Measurements from ENCODE around the gene COQ9.
A peak's percentile ranks its signal among the peaks of the same experiment; 100 is the strongest.
"Not testable (repeated sequence)": the region's sequence is repeated elsewhere in the genome, so short reads cannot be mapped to it uniquely, and the experiment has no call there.

The COQ9 gene

DNA sequence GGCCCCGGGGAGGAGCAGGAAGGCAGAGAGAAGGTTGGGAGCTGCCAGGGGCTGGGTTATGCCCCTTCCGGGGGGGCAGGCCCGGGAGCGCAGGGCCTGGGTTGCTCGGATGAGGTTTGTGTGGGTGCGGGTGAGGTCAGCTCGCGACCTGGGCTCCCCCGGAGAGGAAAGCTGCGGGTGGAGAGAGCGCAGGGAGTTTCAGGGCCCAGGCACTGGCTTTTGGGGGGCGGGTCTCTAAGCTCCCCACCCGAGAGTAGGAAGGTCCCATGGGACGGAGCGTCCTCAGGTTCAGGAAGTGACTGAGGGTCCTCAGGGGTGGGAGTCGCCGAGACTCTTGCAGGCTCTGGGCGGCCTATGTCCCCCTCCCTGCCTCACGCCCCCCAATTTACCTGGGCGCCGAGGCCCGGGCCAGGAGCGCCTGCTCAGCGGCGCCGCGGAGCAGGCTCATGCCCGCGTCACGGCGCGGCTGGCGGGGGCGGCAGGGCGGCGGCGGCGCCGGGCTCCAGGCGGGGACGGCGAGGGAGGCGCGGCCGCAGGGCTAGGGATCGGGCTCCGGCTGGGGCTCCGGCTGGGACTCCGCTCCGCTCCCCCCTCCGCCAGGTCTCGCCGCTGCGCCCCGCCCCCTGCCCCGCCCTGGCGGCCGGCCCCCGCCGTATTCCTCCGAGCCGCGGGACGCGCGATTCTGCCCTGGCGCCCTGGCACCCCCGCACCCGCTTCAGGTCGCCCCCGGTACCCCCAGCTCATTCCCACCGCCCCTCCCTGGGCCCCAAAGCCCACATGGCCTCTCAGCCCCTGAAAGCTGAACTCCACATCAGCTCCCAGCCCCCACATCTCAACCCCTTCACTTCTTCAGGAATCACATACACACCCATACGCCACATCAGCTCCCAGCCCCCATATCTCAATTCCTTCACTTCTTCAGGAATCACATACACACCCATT, 38.9 kb downstream of the COQ9 start, which contains the start of gene DOK4:
Gene DOK4 (minus strand): TSS at position 578 of the 942 bp plus-strand sequence. CDS start 6,986 bp downstream, outside the sequence.
- DNase-seq: peak; percentile 30

GRCh38 chr16:57486858-57487834, 39.9 kb downstream of the COQ9 start:
- DNase-seq: no peak

DNA sequence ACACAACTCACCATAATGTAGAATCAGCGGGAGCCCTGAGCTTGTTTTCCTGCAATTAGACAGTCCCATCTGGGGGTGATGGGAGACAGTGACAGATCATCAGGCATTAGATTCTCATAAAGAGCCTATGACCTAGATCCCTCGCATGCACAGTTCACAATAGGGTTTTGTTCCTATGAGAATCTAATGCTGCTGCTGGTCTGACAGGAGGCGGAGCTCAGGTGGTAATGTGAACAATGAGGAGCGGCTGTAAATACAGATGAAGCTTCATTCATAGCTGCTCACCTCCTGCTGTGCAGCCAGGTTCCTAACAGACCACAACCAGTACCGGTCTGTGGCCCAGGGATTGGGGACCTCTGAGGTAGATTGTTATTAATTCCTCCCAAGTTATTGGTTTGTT, 42.0 kb downstream of the COQ9 start:
- no peak for DNase-seq

GRCh38 chr16:57493767-57494166, 46.5 kb downstream of the COQ9 start:
- no peak for DNase-seq

- DNase-seq: no peak
Measured at GRCh38 chr16:57497121-57497520, 49.8 kb downstream of the COQ9 start.

DNA sequence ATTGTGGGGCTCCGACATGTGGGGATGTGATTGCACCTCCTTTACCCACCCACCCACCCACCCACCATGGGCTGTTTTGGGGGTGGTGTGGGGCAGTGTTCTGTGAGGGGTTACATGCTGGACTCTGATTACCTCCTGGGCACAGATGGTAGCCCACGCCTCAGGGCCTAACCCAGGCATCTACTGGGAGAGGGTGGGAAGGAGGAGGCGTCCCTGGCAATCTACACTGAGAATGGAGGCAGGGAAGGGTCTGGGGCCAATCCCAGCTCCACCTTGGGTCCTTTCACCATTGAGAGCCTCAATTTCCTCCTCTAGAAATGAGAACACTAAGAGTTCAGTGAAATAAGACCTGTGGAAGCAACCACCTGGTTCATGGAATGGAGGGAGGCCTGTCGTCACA, 50.8 kb downstream of the COQ9 start:
- no peak for DNase-seq

GRCh38 chr16:57499941-57500340, 52.7 kb downstream of the COQ9 start:
- DNase-seq: not testable (repeated sequence)

- no peak for DNase-seq
Measured at GRCh38 chr16:57500578-57501111, 53.4 kb downstream of the COQ9 start.

- no peak for DNase-seq
Measured at GRCh38 chr16:57501492-57501891, 54.2 kb downstream of the COQ9 start.

- no peak for DNase-seq
Measured at GRCh38 chr16:57502048-57502775, 54.9 kb downstream of the COQ9 start.

GRCh38 chr16:57503366-57503765, 56.1 kb downstream of the COQ9 start:
- DNase-seq: no peak

DNA sequence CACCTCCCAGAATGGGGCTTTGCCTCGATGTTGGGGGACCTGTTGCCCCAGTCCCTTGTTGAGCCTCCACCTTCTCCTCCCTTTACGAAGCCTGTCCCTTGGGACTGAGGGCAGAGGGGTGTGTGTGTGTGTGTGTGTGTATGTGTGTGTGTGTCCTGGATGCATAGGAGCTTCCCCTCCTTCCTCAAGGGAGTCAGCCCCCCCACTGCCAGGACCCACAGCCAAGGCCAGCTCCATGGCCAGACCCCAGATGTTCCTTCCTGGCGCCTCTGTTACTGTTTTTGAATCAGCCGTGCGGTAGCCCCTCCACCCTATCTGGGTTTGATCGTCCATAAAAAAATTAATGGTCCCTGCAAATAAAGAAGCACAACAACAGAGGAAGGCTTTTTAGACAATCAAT, 56.7 kb downstream of the COQ9 start:
- DNase-seq: no peak

DNA sequence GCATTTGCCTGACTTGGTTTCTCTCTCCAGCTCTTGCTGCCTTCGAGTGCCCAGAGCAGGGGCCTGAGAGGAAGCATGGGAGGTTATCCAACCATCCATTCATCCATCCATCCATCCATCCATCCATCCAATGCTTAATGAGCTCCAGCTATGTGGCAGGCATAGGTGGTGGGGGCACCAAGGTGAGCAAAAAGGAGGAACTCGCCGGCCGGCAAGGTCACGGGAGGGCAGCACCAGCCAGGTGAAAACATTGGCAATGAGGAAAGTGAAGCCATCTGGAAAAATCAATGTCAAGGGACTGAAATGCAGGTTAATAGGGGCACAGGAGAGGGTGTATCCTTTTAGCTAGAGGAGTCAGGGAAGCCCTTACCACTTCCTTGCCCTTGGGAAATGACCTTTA, 57.2 kb downstream of the COQ9 start:
- no peak for DNase-seq

GRCh38 chr16:57505169-57505568, 57.9 kb downstream of the COQ9 start:
- no peak for DNase-seq

DNA sequence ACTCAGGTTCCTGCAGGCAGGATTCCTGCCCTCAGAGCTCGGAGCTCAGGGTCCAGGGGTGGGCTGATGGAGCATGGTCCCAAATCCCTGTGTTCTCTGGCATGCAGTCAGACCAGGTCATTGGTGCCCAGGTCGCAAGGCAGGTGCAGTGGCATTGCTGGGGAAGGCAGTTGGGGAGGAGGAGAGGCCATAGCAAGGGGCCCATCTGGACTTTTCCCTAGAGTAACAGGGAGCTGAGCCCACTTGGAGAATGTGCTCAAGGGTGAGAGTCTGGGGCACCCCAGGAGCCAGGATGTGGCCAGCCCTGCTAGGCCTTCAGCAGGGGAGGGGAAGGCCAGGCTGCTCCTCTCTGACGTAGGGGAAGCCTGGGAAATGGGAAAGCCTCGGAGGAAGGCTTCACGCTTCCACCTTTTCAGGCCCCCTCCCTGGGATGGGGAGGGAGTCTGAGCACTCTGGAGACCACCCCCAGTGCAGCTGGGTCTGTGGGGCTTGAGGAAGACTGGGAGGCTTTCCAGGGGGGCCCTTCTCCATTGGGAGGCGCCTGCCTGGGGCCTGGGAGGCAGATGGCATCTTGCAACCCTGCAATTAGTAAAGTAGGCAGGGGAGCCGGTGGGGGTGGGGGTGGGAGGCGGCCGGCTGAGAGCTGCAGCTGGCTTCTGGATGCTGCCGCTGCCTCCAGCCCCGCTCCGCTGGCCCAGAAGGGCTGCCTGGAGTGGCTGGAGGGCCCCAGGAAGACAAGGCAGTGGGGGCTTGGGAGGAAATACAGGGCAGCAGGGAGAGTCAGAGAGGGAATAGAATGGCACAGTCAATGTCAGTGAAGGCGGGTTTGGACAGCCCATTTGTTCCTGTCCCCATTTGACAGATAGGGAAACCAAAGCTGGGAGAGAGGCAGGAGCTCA, 60.1 kb downstream of the COQ9 start:
- DNase-seq: no peak

GRCh38 chr16:57508035-57508425, 60.8 kb downstream of the COQ9 start:
- DNase-seq: no peak

DNA sequence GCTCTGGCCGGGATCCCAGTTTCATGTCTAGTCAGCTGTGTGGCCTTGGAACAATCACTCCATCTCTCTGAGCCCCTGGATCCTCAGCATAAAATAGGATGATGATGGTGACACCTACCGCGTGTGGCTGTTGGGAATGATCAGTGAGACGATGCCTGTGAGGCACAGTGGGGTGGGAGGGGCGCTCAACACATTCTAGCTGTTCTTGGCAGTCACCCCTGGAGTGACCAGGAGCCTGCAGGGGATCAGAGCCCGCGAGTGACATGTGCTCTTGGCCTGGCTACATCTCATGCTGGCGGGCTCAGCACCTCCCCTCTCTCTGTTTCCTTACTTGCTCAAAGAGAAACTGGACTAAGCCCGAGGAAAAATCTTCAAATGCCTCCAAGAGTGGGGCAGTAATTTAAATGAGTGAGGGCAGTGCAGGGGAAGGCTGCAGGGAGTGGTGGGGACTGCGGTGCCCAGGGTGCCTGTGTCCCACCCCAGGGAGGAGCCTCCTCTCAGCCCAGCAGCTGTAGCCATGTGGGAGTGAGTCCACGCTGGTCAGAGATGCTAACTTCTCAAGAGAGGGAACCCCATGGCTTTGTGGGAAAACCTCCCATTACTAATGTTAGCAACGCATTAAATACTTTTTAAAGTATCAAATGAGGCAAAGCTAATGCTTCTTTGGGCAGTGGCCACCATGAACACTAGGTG, 62.1 kb downstream of the COQ9 start:
- DNase-seq: no peak

DNA sequence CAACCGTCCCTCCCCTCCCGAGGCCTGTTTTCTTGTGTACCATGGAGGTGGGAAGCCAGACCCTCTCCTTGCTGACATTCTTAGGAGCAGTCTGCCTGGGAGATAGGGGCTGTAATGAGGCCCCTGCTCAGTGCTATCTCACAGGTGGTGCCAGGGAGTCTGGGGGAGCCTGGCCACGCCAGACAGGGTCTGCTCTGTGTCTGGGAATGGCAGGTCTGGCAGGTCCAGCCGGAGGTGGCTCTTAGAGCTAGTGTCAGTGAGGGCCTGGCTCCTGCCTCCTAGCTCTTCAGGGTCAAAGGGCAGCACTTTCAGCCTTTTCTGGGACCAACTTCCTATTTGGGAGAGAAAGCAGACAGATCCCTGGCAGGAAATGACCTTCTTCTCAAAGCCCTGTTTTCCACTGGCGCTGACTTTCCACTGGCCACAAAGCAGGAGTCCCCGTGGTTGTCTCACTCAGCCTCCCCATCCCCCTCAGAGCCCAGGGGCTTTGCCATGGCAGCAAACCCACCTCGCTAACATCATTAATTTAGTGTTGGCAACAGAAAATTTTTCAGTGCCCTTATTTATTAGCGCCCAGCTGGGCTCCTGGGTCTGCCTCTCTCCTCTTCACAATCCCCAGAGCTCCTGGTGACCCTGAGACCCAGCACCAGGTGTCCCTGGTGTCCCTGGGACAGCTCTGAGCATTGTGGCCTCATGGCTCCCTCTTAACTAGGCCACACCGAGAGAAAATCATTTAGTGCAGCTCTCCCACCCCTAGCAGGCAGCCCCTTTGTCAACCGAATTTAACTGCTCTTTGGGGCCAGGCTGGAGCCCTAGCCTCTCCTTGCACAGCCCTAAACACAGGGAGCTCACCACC, 63.0 kb downstream of the COQ9 start:
- no peak for DNase-seq
